GM19438 (cell line): ENCODE measurements around the gene TMEM247.
"Not testable (repeated sequence)": the region's sequence is repeated elsewhere in the genome, so short reads cannot be mapped to it uniquely, and the experiment has no call there.

ENCODE experiments used
- ATAC-seq: cut with Tn5 transposase; IDR thresholded peaks from one replicate; pipeline ENCODE4 v1.9.1; 2021; ENCODE audit warnings: low read depth; ENCODE audit not compliant: unreplicated experiment

Gene TMEM247

GRCh38 chr2:46508312-46508711 lies 28.9 kb downstream of the TMEM247 start:
- no peak for ATAC-seq

DNA sequence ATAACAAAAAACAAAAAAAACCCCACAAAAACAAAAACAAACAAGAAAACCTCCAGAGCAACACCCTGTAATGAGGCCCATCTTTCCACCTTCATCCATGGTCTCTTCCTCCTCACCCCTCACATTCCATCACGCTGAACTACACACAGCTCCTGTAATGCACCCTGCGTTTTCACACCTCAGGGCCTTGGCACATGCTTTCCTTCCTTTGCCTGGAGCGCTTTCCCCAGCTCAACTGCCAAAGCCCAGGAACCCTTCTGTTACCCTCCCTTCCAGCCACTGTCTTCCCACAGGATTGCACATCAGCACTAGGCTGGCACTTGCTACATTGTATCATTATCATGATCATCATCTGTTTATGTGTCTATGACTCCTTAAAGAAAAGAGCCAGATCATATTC lies 29.4 kb downstream of the TMEM247 start:
- ATAC-seq, result no peak

DNA sequence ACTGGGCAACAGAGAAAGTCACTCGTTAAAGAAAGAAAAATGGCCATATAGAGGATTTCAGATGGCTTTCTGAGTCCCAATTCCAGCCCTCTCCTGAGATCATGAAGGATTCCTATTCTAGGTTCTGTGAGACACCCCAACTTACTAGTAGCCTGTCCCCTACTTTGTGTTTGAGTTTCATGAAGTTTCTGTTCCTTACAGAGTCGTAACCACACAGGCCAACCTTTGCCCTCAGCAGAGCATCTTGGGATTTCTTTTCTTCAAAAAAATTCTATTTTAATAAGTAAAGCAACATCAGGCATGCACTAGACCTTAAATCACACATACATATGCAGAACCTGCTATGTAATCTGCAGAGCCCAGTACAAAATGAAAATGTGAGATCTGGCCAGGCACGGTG lies 30.4 kb downstream of the TMEM247 start:
- ATAC-seq, result no peak

GRCh38 chr2:46510598-46511177 lies 31.3 kb downstream of the TMEM247 start:
- no peak for ATAC-seq

DNA sequence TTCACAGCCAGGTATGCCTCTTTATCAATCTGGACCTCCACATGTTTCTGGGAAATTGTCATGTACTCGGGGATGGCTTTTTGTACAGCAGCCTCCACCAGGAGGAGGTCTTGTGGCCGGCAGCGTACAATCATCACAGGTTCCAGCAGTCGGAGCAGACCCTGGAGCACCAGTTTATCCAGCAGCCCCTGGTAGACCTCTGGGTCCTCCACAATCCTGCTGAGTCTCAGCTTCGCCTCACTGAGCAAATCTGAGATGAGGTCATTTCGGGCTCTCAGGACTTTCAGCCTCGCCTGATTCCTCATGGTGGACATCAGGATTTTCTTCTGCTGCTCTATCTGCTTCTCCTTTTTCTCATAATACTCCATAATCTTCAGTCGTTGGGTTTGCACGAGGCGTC lies 32.8 kb downstream of the TMEM247 start:
- ATAC-seq, result no peak

DNA sequence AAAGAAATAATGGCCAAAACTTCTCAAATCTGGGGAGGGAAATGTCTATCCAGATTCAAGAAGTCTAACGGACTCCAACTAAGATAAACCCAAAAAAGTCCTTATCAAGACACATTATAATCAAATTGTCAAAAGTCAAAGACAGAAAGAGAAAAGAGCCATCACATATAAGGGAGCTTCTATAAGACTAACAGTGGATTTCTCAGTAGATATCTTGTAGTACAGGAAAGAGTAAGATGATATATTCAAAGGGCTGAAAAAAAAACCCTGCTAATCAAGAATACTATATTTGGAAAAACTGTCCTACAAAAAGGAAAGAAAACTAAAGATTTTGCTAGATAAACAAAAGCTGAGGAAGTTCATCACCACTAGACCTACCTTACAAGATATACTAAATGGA lies 35.4 kb downstream of the TMEM247 start:
- no peak for ATAC-seq

GRCh38 chr2:46517485-46517884 lies 38.1 kb downstream of the TMEM247 start:
- ATAC-seq, result no peak

DNA sequence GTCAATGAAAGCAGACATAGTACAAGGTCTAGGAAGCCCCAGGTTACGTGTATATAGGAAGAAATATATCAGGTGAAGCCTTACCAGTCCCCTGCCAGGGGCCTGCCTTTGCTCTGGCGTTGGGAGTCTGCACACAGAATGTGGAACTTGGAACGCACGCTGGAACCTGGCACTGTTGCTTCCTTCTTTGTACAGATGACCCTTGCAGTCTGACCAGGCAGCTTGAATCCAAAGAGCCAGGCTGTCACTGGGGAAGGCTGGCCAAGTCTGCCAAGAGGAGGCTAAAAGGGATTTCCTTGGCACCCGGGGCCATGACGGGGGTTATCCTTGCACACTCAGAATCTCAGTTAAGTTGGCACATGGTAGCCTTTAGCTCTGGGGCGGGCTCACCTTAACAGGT lies 39.5 kb downstream of the TMEM247 start:
- ATAC-seq, result no peak

GRCh38 chr2:46519265-46519664 lies 39.9 kb downstream of the TMEM247 start:
- no peak for ATAC-seq

- no peak for ATAC-seq
These were observed 40.9 kb downstream of the TMEM247 start for GRCh38 chr2:46520130-46520711.

- ATAC-seq, result no peak
These were observed 41.9 kb downstream of the TMEM247 start for GRCh38 chr2:46521215-46521683.

- ATAC-seq, result not testable (repeated sequence)
These were observed 43.0 kb downstream of the TMEM247 start for GRCh38 chr2:46522385-46522784.

DNA sequence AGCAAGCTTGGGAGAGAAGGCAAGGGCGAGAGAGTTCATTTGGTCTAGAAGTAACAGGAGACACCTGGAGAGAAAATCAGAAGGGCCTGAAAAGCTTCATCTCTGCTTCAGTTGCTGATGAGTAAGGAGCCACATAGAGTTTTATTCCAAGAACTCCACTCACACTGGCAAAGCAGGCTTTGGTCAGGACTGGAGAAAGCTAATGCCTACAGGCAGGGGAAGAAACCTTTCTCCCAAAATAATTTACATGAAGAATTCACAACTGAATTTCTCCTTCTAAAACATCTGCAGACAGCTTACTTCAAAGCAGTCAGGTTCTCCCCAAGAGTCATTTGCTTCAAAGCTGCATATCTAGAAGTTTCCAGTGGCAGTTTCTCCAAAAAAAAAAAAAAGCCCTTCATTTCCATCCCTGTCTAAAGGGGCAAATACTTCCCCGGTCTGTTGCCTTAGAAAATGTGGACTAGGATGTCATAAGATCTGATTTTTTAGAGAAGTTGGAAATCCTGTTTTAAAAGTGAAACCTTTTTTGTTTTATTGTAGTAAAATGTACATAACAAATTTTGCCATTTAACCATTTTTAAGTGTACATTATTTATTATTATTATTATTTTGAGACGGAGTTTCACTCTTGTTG lies 46.3 kb downstream of the TMEM247 start:
- no peak for ATAC-seq

GRCh38 chr2:46528880-46529279 lies 49.5 kb downstream of the TMEM247 start:
- no peak for ATAC-seq

DNA sequence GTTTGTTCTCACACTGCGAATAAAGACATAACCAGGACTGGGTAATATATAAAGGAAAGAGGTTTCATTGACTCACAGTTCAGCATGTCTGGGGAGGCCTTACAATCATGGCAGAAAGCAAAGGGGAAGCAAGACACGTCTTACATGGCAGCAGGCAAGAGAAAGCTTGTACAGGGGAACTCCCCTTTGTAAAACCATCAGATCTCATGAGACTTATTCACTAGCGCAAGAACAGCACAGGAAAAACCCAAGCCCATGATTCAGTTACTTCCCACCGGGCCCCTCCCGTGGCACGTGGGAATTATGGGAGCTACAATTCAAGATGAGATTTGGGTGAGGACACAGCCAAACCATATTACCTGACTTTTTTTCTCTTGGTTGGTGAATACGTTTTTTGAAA lies 51.3 kb downstream of the TMEM247 start:
- no peak for ATAC-seq

DNA sequence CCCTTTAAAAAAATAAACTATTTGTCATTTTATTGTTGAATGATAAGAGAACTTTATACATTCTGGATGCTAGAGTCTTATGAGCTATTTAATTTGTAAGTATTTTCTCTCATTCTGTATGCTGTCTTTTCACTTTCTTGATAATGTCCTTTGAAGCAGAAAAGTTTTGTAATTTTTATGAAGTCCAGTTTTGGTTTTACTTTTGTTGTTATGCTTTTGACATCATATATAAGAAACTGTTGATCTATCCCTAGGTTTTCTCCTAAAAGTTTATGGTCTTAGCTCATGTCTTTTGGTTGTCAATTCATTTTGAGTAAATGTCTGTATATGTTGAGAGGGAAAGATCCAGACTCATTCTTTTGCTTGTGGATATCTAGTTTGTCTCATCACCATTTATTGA lies 52.5 kb downstream of the TMEM247 start:
- no peak for ATAC-seq
